Mucosa of descending colon (tissue), 3 donors: Measurements from ENCODE around the gene METAP1D. TPM values are rescaled to one million over a fixed set of nuclear protein-coding genes. Genes with fewer than 3 reads are reported as not detected.

Experiments
- ATAC-seq: fragments of 200-7000 bp; cut with Tn5 transposase; one replicate; pipeline ENCODE4 v1.9.1; 2020; ENCODE audit warnings: mild to moderate bottlenecking, moderate library complexity
- DNase-seq, 3 donors: peaks; one replicate each; pipeline ENCODE4 v3.0.0-alpha.2; 2020
- H3K36me3 ChIP-seq: fragments of 200-600 bp; one replicate; pipeline ENCODE4 v1.8.0; 2021; ENCODE audit warnings: low read depth, mild to moderate bottlenecking
- H3K4me1 ChIP-seq: fragments of 200-600 bp; one replicate; pipeline ENCODE4 v1.8.0; 2021; ENCODE audit warnings: low read depth, mild to moderate bottlenecking
- H3K4me3 ChIP-seq: fragments of 200-600 bp; one replicate; pipeline ENCODE4 v1.8.0; 2021; ENCODE audit warnings: mild to moderate bottlenecking
- H3K9me3 ChIP-seq: fragments of 200-600 bp; one replicate; pipeline ENCODE4 v1.8.0; 2021; ENCODE audit warnings: mild to moderate bottlenecking
- CTCF ChIP-seq: fragments of 200-600 bp; IDR thresholded peaks from one replicate; pipeline ENCODE4 v1.8.0; 2022; ENCODE audit warnings: antibody characterized with exemption, mild to moderate bottlenecking
- intact Hi-C, 2 donors: fragments of 100-400 bp; cut with DNase I in 1 of 2; cut with micrococcal nuclease in 1 of 2; formaldehyde crosslinking; loops; one replicate each; pipeline versions ENCODE4 v1.11.0 to v1.11.1; 2022; cut with DNase I, micrococcal nuclease
- total RNA-seq, 3 donors: library from RNA; stranded (reverse); fragmentation: NEBNext Ultra II Directional in 2 of 3; extraction: Animal tissue kit (Norgen Biotek cat#: 25700) in 2 of 3; gene quantifications; one replicate each; pipeline versions ENCODE4 v1.2.1 to v1.2.4, GENCODE V29; 2021 to 2023
- donor health status: DM: no; HTN: no; CAD: no; lungs with moderate emphysema.
- donor health status: DM: no; HTN: no; CAD: no.
- donor health status: DM: no; HTN: yes; CAD: no.

METAP1D gene
- total RNA-seq, 3 donors from 2014 or later: 5.5 to 10.4 (median 6.7) TPM

- intact Hi-C loops: no loop called here
- no peak for ATAC-seq
Measured at GRCh38 chr2:172089633-172090032, 89.9 kb downstream of the METAP1D start.

GRCh38 chr2:172090044-172090961 lies 90.5 kb downstream of the METAP1D start:
- H3K36me3 ChIP-seq: no peaks in the 10 kb centered on the region
- peaks cover 26% of the 10 kb centered on the region for H3K4me1 ChIP-seq
- ATAC-seq (no peak), DNase-seq (peak in 1 of 3 donors; percentile 0)
- no peak for TF ChIP-seq CTCF
- intact Hi-C loops: no loop called here
- no peak overlapping the region for H3K4me3 ChIP-seq
- H3K9me3 ChIP-seq: no peaks in the 10 kb centered on the region

More at GRCh38 chr2:172089633-172090032, 89.9 kb downstream of the METAP1D start:
- TF ChIP-seq CTCF: no peak
- no peak for DNase-seq
- no peaks in the 10 kb centered on the region for H3K9me3 ChIP-seq
- no peaks in the 10 kb centered on the region for H3K36me3 ChIP-seq
- peaks cover 26% of the 10 kb centered on the region for H3K4me1 ChIP-seq
- no peak overlapping the region for H3K4me3 ChIP-seq

- no peaks in the 10 kb centered on the region for H3K9me3 ChIP-seq
- peaks cover 26% of the 10 kb centered on the region for H3K4me1 ChIP-seq
- ATAC-seq (no peak), DNase-seq (peak in 1 of 3 donors; percentile 3)
- intact Hi-C loops: no loop called here
- H3K4me3 ChIP-seq: no peak overlapping the region
- H3K36me3 ChIP-seq: no peaks in the 10 kb centered on the region
- TF ChIP-seq CTCF: no peak
Measured at GRCh38 chr2:172091000-172091641, 91.4 kb downstream of the METAP1D start.

GRCh38 chr2:172091761-172092566 lies 92.2 kb downstream of the METAP1D start:
- intact Hi-C loops: no loop called here
- Histone ChIP-seq H3K36me3 (no peaks in the 10 kb centered on the region), H3K4me3 (no peak overlapping the region), H3K4me1 (peaks cover 25% of the 10 kb centered on the region), H3K9me3 (no peaks in the 10 kb centered on the region)
- DNase-seq: no peak
- ATAC-seq: no peak
- TF ChIP-seq CTCF: no peak

- Histone ChIP-seq H3K9me3 (no peaks in the 10 kb centered on the region), H3K36me3 (no peaks in the 10 kb centered on the region), H3K4me3 (no peak overlapping the region), H3K4me1 (peaks cover 25% of the 10 kb centered on the region)
- ATAC-seq (no peak), DNase-seq (no peak)
- no peak for TF ChIP-seq CTCF
- intact Hi-C loops: no loop called here
Measured at GRCh38 chr2:172092716-172093415, 93.1 kb downstream of the METAP1D start.
